K562 (cell line): ENCODE data around the gene CNGA4. TPM values are rescaled to one million over a fixed set of nuclear protein-coding genes. Genes with fewer than 3 reads are reported as not detected.
A peak's percentile ranks its signal among the peaks of the same experiment; 100 is the strongest.

ENCODE experiments used
- ARID1B ChIP-seq: fragments of 450-650 bp; IDR thresholded peaks from 2 replicates; pipeline ENCODE4 v1.6.1; 2016; ENCODE audit warnings: antibody characterized with exemption, mild to moderate bottlenecking, inconsistent platforms
- BHLHE40 ChIP-seq: IDR thresholded peaks from 2 replicates; pipeline ENCODE4 v1.6.1; 2011; ENCODE audit warnings: low read length, improper control_type of control experiment
- E2F3 ChIP-seq: fragments of 250-450 bp; sonication (Bioruptor Pico); IDR thresholded peaks from 2 replicates; pipeline ENCODE4 v1.4.0; 2020; ENCODE audit warnings: mild to moderate bottlenecking
- EP300 ChIP-seq: IDR thresholded peaks from 2 replicates; pipeline ENCODE4 v1.6.1; 2012; ENCODE audit warnings: low read length, improper control_type of control experiment
- GTF2A2 ChIP-seq: IDR thresholded peaks from 2 replicates; pipeline ENCODE4 v1.6.1; 2016; ENCODE audit warnings: mild to moderate bottlenecking, missing genetic modification characterization, missing compliant biosample characterization
- IFI16 ChIP-seq: fragments of 250-450 bp; sonication (Bioruptor Pico); IDR thresholded peaks from 2 replicates; pipeline ENCODE4 v2.1.2; 2022; ENCODE audit warnings: mild to moderate bottlenecking, inconsistent platforms
- L3MBTL2 ChIP-seq: fragments of 450-650 bp; IDR thresholded peaks from 2 replicates; pipeline ENCODE4 v1.6.1; 2016; ENCODE audit warnings: mild to moderate bottlenecking, moderate library complexity
- LEF1 ChIP-seq: fragments of 450-650 bp; IDR thresholded peaks from 2 replicates; pipeline ENCODE4 v1.6.1; 2016; ENCODE audit warnings: mild to moderate bottlenecking
- MAFG ChIP-seq: fragments of 450-650 bp; conservative IDR thresholded peaks from 2 replicates; pipeline ENCODE4 v1.6.1; 2016; ENCODE audit warnings: missing genetic modification characterization, missing compliant biosample characterization
- NELFE ChIP-seq: IDR thresholded peaks from 2 replicates; pipeline ENCODE4 v1.6.1; 2011; ENCODE audit warnings: mild to moderate bottlenecking; ENCODE audit not compliant: insufficient read depth, insufficient read length
- NONO ChIP-seq, 2 experiments: fragments of 200-400 bp in 1 of 2; fragments of 450-650 bp in 1 of 2; formaldehyde crosslinking in 1 of 2; IDR thresholded peaks; 2 replicates each; pipeline ENCODE4 v1.6.1; 2017; ENCODE audit warnings: low read depth in 2 of 2, mild to moderate bottlenecking in 2 of 2, moderate library complexity in 2 of 2, low read length in 1 of 2
- NR0B1 ChIP-seq: fragments of 450-650 bp; IDR thresholded peaks from one replicate; pipeline ENCODE4 v1.6.1; 2018; ENCODE audit warnings: mild to moderate bottlenecking, moderate library complexity; ENCODE audit not compliant: partially characterized antibody
- POLR2AphosphoS5 ChIP-seq: IDR thresholded peaks from 2 replicates; pipeline ENCODE4 v1.6.1; 2011; ENCODE audit warnings: mild to moderate bottlenecking, low read depth, low read length, moderate library complexity; ENCODE audit not compliant: control insufficient read depth, insufficient read depth
- PURB ChIP-seq: sonication (generic); formaldehyde crosslinking; IDR thresholded peaks from 2 replicates; pipeline ENCODE4 v1.9.0; 2021; ENCODE audit warnings: low read depth, mild to moderate bottlenecking, missing genetic modification reagents
- RCOR1 ChIP-seq, 2 experiments: IDR thresholded peaks; 2 replicates each; pipeline ENCODE4 v1.6.1; 2012; ENCODE audit warnings: low read depth in 2 of 2, low read length in 2 of 2, borderline replicate concordance in 1 of 2, improper control_type of control experiment in 1 of 2
- SAFB ChIP-seq: fragments of 200-400 bp; formaldehyde crosslinking; IDR thresholded peaks from 2 replicates; pipeline ENCODE4 v1.6.1; 2017; ENCODE audit warnings: low read depth, low read length, borderline replicate concordance
- SNIP1 ChIP-seq: fragments of 450-650 bp; IDR thresholded peaks from 2 replicates; pipeline ENCODE4 v1.7.1; 2017; ENCODE audit warnings: low read depth, mild to moderate bottlenecking
- THRB ChIP-seq: fragments of 450-650 bp; formaldehyde crosslinking; conservative IDR thresholded peaks from 2 replicates; pipeline ENCODE4 v1.4.0; 2022; ENCODE audit warnings: mild to moderate bottlenecking, missing genetic modification characterization
- TRIM24 ChIP-seq, 2 experiments: fragments of 450-650 bp; IDR thresholded peaks; 2 replicates each; pipeline ENCODE4 v1.6.1; 2016
- ZKSCAN3 ChIP-seq: fragments of 250-450 bp; sonication (Bioruptor Pico); IDR thresholded peaks from 2 replicates; pipeline ENCODE4 v1.4.0; 2020
- ZNF324 ChIP-seq: fragments of 250-450 bp; sonication (Bioruptor Pico); IDR thresholded peaks from 2 replicates; pipeline ENCODE4 v1.4.0; 2020; ENCODE audit warnings: mild to moderate bottlenecking
- ZNF830 ChIP-seq: fragments of 250-450 bp; sonication (Bioruptor Pico); IDR thresholded peaks from 2 replicates; pipeline ENCODE4 v1.5.0; 2021; ENCODE audit warnings: mild to moderate bottlenecking
- polyA plus RNA-seq, 8 experiments: library from polyadenylated mRNA; depleted of rRNA in 4 of 8; stranded (reverse) in 5 of 8; unstranded in 3 of 8; fragments of >200 nt; fragmentation: Nextera tagmentation in 2 of 8; fragmentation: Illumina TruSeq in 1 of 8; extraction: Ambion mirVana in 2 of 8; extraction: Trizol in 1 of 8; gene quantifications; 2 replicates each; pipeline versions ENCODE4 v1.2.1 to v1.2.3, GENCODE V29; 2011 to 2014; ENCODE audit warnings: inconsistent platforms in 1 of 8, missing spikeins in 1 of 8
- total RNA-seq, 7 experiments: library from RNA; depleted of rRNA in 6 of 7; stranded (reverse); fragments of >200 nt in 6 of 7; fragmentation: Illumina TruSeq in 2 of 7; extraction: Trizol in 2 of 7; gene quantifications; 2 replicates each; pipeline versions ENCODE4 v1.2.1 to v1.2.3, GENCODE V29; 2011 to 2021; ENCODE audit warnings: low replicate concordance in 1 of 7
- TF ChIP-seq, protein P1 (sequence below): sonication (generic); formaldehyde crosslinking; IDR thresholded peaks from 2 replicates; pipeline ENCODE4 v1.8.0; 2022; ENCODE audit warnings: mild to moderate bottlenecking, missing genetic modification reagents, borderline replicate concordance
- TF ChIP-seq, protein P2 (sequence below): fragments of 450-650 bp; formaldehyde crosslinking; IDR thresholded peaks from 2 replicates; pipeline ENCODE4 v1.4.0; 2020; ENCODE audit warnings: mild to moderate bottlenecking, mixed read lengths
- TF ChIP-seq, protein P3 (sequence below): fragments of 450-650 bp; IDR thresholded peaks from 2 replicates; pipeline ENCODE4 v1.6.1; 2016; ENCODE audit warnings: missing biosample characterization, missing genetic modification characterization

CNGA4 gene
- total and polyA plus RNA-seq, 9 of the 15 experiments (the other 6 are each of a cell fraction or from before 2014, with no cell fraction given) = 0.04 to 0.09 (median 0.06) TPM; not detected in 6

GRCh38 chr11:6269994-6270393 lies 31.1 kb downstream of the CNGA4 start (continued):
- TF ChIP-seq POLR2AphosphoS5 = no peak
- TF ChIP-seq PURB (CRISPR knock-in tag) = no peak
- TF ChIP-seq, protein P1, sequence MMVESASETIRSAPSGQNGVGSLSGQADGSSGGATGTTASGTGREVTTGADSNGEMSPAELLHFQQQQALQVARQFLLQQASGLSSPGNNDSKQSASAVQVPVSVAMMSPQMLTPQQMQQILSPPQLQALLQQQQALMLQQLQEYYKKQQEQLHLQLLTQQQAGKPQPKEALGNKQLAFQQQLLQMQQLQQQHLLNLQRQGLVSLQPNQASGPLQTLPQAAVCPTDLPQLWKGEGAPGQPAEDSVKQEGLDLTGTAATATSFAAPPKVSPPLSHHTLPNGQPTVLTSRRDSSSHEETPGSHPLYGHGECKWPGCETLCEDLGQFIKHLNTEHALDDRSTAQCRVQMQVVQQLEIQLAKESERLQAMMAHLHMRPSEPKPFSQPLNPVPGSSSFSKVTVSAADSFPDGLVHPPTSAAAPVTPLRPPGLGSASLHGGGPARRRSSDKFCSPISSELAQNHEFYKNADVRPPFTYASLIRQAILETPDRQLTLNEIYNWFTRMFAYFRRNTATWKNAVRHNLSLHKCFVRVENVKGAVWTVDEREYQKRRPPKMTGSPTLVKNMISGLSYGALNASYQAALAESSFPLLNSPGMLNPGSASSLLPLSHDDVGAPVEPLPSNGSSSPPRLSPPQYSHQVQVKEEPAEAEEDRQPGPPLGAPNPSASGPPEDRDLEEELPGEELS (CRISPR knock-in tag) = no peak
- TF ChIP-seq MAFG (tag) = no peak
- TF ChIP-seq NELFE = no peak
- TF ChIP-seq LEF1 = no peak
- TF ChIP-seq, protein P2, sequence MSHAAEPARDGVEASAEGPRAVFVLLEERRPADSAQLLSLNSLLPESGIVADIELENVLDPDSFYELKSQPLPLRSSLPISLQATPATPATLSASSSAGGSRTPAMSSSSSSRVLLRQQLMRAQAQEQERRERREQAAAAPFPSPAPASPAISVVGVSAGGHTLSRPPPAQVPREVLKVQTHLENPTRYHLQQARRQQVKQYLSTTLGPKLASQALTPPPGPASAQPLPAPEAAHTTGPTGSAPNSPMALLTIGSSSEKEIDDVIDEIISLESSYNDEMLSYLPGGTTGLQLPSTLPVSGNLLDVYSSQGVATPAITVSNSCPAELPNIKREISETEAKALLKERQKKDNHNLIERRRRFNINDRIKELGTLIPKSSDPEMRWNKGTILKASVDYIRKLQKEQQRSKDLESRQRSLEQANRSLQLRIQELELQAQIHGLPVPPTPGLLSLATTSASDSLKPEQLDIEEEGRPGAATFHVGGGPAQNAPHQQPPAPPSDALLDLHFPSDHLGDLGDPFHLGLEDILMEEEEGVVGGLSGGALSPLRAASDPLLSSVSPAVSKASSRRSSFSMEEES = no peak
- TF ChIP-seq, protein P3, sequence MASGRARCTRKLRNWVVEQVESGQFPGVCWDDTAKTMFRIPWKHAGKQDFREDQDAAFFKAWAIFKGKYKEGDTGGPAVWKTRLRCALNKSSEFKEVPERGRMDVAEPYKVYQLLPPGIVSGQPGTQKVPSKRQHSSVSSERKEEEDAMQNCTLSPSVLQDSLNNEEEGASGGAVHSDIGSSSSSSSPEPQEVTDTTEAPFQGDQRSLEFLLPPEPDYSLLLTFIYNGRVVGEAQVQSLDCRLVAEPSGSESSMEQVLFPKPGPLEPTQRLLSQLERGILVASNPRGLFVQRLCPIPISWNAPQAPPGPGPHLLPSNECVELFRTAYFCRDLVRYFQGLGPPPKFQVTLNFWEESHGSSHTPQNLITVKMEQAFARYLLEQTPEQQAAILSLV (tag) = no peak
- no peak for TF ChIP-seq ZNF324 (CRISPR knock-in tag)
- no peak for TF ChIP-seq SNIP1
- TF ChIP-seq ZNF830 (CRISPR knock-in tag) = no peak
- peak; percentile 87 for TF ChIP-seq BHLHE40
- TF ChIP-seq GTF2A2 = no peak
- TF ChIP-seq EP300 = no peak
- TF ChIP-seq TRIM24 (IDR thresholded peaks at IDR 0.05) = no peak
- peak; percentile 92 for TF ChIP-seq L3MBTL2
- TF ChIP-seq IFI16 = no peak
- TF ChIP-seq RCOR1 (IDR thresholded peaks at IDR 0.05; ENCODE audit: borderline replicate concordance in 1 of 2, low read depth in 2 of 2, low read length in 2 of 2) = no peak
- TF ChIP-seq NR0B1 = no peak
- TF ChIP-seq SAFB = peak; percentile 95
- no peak for TF ChIP-seq ZKSCAN3 (CRISPR knock-in tag)
- no peak for TF ChIP-seq ARID1B
- TF ChIP-seq E2F3 = no peak
- TF ChIP-seq THRB (CRISPR knock-in tag) = no peak
- no peak for TF ChIP-seq NONO (IDR thresholded peaks at IDR 0.05; ENCODE audit: low read depth in 2 of 2, low read length in 1 of 2)
